GM10847 (cell line): ENCODE data around the gene BRAP.

Experiments used
- POLR2A ChIP-seq: IDR thresholded peaks from 2 replicates; pipeline ENCODE4 v1.6.1; 2011; ENCODE audit not compliant: insufficient read length; ENCODE audit errors: extremely low read depth

The BRAP gene

GRCh38 chr12:111597831-111598636, 87.7 kb downstream of the BRAP start:
- TF ChIP-seq POLR2A = no peak

- TF ChIP-seq POLR2A = no peak
These were observed 88.5 kb downstream of the BRAP start for GRCh38 chr12:111596985-111597830.
